Thoracic aorta (tissue), 2 donors: ENCODE measurements around the gene PRRX2. TPM values are rescaled to one million over a fixed set of nuclear protein-coding genes. Genes with fewer than 3 reads are reported as not detected.

Source experiments
- ATAC-seq: fragments of 150-250 bp; one replicate; pipeline ENCODE4 v1.8.0; 2017; ENCODE audit warnings: low read depth; ENCODE audit not compliant: insufficient number of reproducible peaks, low FRiP score
- DNase-seq: peaks from one replicate; pipeline ENCODE4 v3.0.0-alpha.2; 2020; ENCODE audit warnings: low spot score
- H3K27ac ChIP-seq, 2 donors: fragments of 200-600 bp; sonication (generic); 1 replicate in 1 of 2; 2 replicates in 1 of 2; pipeline ENCODE4 v1.5.1; 2016; ENCODE audit warnings: mild to moderate bottlenecking in 2 of 2, moderate library complexity in 2 of 2
- H3K27me3 ChIP-seq: fragments of 200-600 bp; sonication (generic); replicated peaks from 2 replicates; pipeline ENCODE4 v1.6.0; 2016; ENCODE audit warnings: mild to moderate bottlenecking; ENCODE audit not compliant: insufficient read depth
- H3K36me3 ChIP-seq: fragments of 200-600 bp; sonication (generic); one replicate; pipeline ENCODE4 v1.5.1; 2016
- H3K4me1 ChIP-seq, 2 donors: fragments of 200-600 bp; sonication (generic); 1 replicate in 1 of 2; 2 replicates in 1 of 2; pipeline versions ENCODE4 v1.5.1 to v1.6.0; 2016; ENCODE audit warnings: low read depth in 2 of 2, mild to moderate bottlenecking in 1 of 2; ENCODE audit not compliant: control insufficient read depth in 1 of 2
- H3K4me3 ChIP-seq: fragments of 200-600 bp; sonication (generic); 2 replicates; pipeline ENCODE4 v1.5.1; 2016; ENCODE audit warnings: mild to moderate bottlenecking
- H3K9me3 ChIP-seq: fragments of 200-600 bp; sonication (generic); 2 replicates; pipeline ENCODE4 v1.5.1; 2016
- CTCF ChIP-seq: fragments of 200-600 bp; sonication (generic); IDR thresholded peaks from one replicate; pipeline ENCODE4 v1.5.1; 2019; ENCODE audit warnings: antibody characterized with exemption
- total RNA-seq, 2 donors: library from RNA; depleted of rRNA; stranded (reverse); fragments of >200 nt; gene quantifications; one replicate each; pipeline versions ENCODE4 v1.1.0 to v1.2.3, GENCODE V29; 2016

Gene PRRX2
- total RNA-seq, 2 donors from 2014 or later: 42.0 to 66.1 TPM

DNA sequence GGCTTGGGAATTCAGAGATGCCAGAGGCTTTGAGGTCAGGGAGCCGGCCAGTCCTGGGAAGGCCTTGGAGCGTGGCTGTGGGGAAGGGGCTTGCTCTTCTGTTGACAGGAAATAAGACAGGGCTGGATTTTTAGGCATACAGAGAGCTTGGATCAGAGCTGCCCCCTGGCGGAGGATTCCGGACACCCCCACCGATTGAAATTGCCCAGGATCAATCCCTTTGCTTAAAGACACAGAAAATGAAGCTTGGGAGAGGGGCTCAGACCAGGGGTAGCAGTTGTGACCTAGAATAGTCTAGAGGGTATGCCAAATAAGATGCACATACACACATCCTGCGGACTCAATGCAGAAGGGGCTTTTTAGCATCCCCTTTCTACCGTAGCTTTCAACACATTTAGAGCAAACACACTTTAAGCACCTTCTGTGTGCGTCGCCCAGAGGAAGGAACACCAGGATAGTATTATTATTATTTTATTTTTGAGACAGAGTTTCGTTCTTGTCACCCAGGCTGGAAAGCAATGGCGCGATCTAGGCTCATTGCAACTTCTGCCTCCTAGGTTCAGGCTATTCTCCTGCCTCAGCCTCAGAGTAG lies 41.2 kb upstream of the PRRX2 start:
- H3K4me3 ChIP-seq: no peak overlapping the region
- no peaks in the 10 kb centered on the region for H3K9me3 ChIP-seq
- no peaks in the 10 kb centered on the region for H3K27me3 ChIP-seq
- no peaks in the 10 kb centered on the region for H3K36me3 ChIP-seq
- peak; percentile 71 for TF ChIP-seq CTCF
- peak overlapping the region in 1 of 2 donors; percentile 22 for H3K27ac ChIP-seq
- no peak for ATAC-seq
- peaks cover 13 to 59% of the 10 kb centered on the region in 2 donors for H3K4me1 ChIP-seq
- DNase-seq: no peak

DNA sequence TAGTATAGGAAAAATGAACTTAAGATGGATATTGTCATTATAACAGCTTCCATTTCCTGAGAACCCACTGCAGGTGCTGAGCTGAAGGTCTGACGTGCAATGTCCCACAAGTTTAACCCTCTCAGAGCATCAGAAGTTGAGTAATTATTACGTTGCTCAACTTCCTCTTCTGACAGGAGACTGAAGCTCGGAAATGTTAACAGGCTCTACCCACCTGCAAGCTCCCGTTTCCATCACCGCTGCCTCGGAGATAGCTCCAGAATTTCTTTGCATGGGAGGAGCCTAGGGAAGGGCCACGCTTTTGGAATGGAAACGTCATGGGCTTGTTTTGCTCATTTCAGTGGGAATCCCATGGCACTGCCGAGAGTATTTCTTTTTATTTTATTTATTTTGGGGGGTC lies 40.5 kb upstream of the PRRX2 start:
- peak overlapping the region; percentile 84 to 88 for H3K27ac ChIP-seq
- H3K4me1 ChIP-seq: peaks cover 13 to 56% of the 10 kb centered on the region in 2 donors
- H3K36me3 ChIP-seq: no peaks in the 10 kb centered on the region
- no peak for TF ChIP-seq CTCF
- H3K4me3 ChIP-seq: peak overlapping the region; percentile 90
- H3K9me3 ChIP-seq: no peaks in the 10 kb centered on the region
- H3K27me3 ChIP-seq: no peaks in the 10 kb centered on the region
- DNase-seq: no peak
- no peak for ATAC-seq

DNA sequence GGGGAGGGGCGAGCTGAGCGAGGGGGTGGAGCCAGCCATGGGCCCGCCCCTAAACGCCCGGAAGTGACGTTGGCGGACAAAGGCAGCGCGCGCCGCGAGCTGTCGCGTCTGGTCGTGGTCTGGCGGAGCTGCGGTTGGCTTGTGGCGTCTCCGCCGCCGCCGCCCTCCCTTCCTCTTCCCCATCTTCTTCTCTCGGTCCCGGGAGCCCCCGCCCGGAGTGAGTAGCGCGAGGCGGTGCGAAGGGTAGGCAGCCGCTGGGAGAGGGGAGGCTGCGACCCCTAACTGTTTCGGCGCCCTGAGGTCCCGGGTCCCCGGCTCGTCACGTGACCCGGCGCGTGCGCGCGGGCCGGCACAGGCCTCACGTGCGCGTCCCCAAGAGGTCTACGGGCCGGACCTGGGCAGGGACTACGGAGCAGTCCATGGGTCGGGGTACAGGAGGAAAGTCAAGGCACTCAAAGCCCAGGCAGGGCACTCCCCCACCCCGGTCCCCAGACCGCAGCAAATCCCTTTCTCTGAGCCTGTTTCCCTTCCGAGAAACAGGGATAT lies 39.3 kb upstream of the PRRX2 start, which contains the start of gene NTMT1:
TSS of gene NTMT1 (plus strand) at position 85 of the 546 bp plus-strand sequence. CDS start 6,541 bp downstream, outside the sequence.
- Histone ChIP-seq H3K4me1 (peaks cover 13 to 52% of the 10 kb centered on the region in 2 donors), H3K36me3 (no peaks in the 10 kb centered on the region), H3K27me3 (no peaks in the 10 kb centered on the region), H3K9me3 (no peaks in the 10 kb centered on the region), H3K27ac (peak within 1 kb of the TSS; percentile 84 to 88), H3K4me3 (peak within 1 kb of the TSS; percentile 90)
- peak; percentile 75 for ATAC-seq
- DNase-seq: no peak
- TF ChIP-seq CTCF: no peak

GRCh38 chr9:129626625-129627284 lies 38.7 kb upstream of the PRRX2 start:
- no peaks in the 10 kb centered on the region for H3K27me3 ChIP-seq
- ATAC-seq (peak; percentile 2), DNase-seq (no peak)
- H3K9me3 ChIP-seq: no peaks in the 10 kb centered on the region
- H3K4me1 ChIP-seq: peaks cover 13 to 58% of the 10 kb centered on the region in 2 donors
- no peaks in the 10 kb centered on the region for H3K36me3 ChIP-seq
- H3K27ac ChIP-seq: peak overlapping the region; percentile 84 to 88
- H3K4me3 ChIP-seq: peak overlapping the region; percentile 90
- TF ChIP-seq CTCF: no peak
